Measurements from ENCODE around the gene ASGR1. TPM values are rescaled to one million over a fixed set of nuclear protein-coding genes. Genes with fewer than 3 reads are reported as not detected.

ASGR1 gene
- total and polyA plus RNA-seq, 2 donors (not counting 1 experiment from before 2014, with no cell fraction given): 0.32 to 0.43 TPM

DNA sequence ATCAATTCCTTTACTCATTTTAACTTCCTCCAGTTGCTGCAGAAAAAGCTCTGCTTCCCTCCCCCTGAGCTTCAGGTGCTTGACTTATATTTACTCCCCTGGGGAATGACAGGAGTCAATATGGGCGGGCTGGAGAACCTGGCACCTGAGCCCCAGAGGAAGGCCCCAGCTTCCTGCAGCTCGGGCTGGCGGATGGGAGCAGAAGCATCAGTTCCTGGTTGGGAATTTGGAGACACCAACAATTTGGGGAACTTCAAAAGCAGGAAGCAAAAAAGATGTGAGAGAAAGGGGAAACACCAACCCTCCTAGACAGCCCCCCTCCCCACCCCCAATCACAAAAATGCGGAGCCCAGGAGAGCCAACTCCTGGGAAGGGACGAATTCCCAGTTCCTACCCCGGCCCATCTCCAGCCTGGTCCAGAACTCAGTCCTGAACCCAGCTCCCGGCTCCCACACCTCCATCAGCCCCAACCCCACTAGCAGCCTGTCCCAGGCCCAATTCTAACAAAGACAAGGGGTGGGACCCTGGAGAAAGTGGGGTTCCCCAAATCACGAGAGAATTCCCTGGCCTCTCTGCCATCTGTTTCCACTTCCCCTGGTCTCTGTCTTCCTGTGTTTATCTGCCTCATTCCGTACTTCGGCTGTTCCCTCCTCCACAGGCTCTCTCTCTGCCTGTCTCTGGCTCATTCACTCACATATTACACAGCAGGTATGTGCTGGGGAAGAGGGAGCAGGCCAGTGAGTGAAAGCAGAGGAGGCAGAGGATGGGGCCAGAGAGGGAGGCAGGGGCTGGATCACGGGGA lies 48.3 kb downstream of the ASGR1 start:
- H3K36me3 ChIP-seq (replicated peaks in 1 of 2; ENCODE audit: control extremely low read depth in 1 of 2, control insufficient read depth in 1 of 2, extremely low read depth in 1 of 2, insufficient read depth in 2 of 2, low read length in 1 of 2): no peaks in the 10 kb centered on the region
- H3K4me2 ChIP-seq (replicated peaks; ENCODE audit: low read depth, low read length, poor library complexity, severe bottlenecking): peak overlapping the region; percentile 76
- Mint-ChIP-seq H3K4me3 (peak overlapping the region; percentile 71), H3K27ac (peak overlapping the region; percentile 81), H3K4me1 (peaks cover 35% of the 10 kb centered on the region), H3K9me3 (ENCODE audit: insufficient read depth) (no peaks in the 10 kb centered on the region), H3K27me3 (no peaks in the 10 kb centered on the region)
- TF ChIP-seq, protein P1, sequence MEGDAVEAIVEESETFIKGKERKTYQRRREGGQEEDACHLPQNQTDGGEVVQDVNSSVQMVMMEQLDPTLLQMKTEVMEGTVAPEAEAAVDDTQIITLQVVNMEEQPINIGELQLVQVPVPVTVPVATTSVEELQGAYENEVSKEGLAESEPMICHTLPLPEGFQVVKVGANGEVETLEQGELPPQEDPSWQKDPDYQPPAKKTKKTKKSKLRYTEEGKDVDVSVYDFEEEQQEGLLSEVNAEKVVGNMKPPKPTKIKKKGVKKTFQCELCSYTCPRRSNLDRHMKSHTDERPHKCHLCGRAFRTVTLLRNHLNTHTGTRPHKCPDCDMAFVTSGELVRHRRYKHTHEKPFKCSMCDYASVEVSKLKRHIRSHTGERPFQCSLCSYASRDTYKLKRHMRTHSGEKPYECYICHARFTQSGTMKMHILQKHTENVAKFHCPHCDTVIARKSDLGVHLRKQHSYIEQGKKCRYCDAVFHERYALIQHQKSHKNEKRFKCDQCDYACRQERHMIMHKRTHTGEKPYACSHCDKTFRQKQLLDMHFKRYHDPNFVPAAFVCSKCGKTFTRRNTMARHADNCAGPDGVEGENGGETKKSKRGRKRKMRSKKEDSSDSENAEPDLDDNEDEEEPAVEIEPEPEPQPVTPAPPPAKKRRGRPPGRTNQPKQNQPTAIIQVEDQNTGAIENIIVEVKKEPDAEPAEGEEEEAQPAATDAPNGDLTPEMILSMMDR (IDR thresholded peaks at IDR 0.05): no peak
- no peak for TF ChIP-seq EZH2 (IDR thresholded peaks at IDR 0.05; ENCODE audit: borderline replicate concordance, insufficient read depth, low read depth, low read length, poor library complexity, severe bottlenecking)
- intact Hi-C loops (cut with micrococcal nuclease): loop anchor here (5.0 to 10.0 kb wide), 4 partner anchors 34 to 286 kb away; partner anchors contain the start of genes ASGR1 and YBX2
- H4K20me1 ChIP-seq (ENCODE audit: control insufficient read depth, insufficient read depth, low read length, poor library complexity, severe bottlenecking): no peaks in the 10 kb centered on the region
- DNase-seq (peak; percentile 71), ATAC-seq (ENCODE audit: low read depth) (peak; percentile 22)
- CTCF ChIA-PET: interaction anchor here (0.7 to 11.8 kb wide), 6 partner anchors 76 to 220 kb away, joined by 3 to 584 read pairs (median 3); partner anchors contain the start of gene SLC16A11
- H3K9ac ChIP-seq (ENCODE audit: low read length): peak overlapping the region; percentile 28
- peak overlapping the region; percentile 70 to 98 for H3K27ac ChIP-seq (ENCODE audit: low read length in 2 of 2)
- no peaks in the 10 kb centered on the region for H3K79me2 ChIP-seq (ENCODE audit: control insufficient read depth, insufficient read depth, low read length)
- POLR2A ChIA-PET: interaction anchor here (0.7 kb wide), 1 partner anchor 38 kb away, joined by 4 read pairs; no protein-coding TSS in a partner anchor
- H3K4me1 ChIP-seq (ENCODE audit: control insufficient read depth in 2 of 2, insufficient read depth in 2 of 2, low read length in 2 of 2): peaks cover 41 to 49% of the 10 kb centered on the region in 2 donors
- H3K9me3 ChIP-seq (ENCODE audit: control extremely low read depth in 1 of 3, control insufficient read depth in 2 of 3, insufficient read depth in 1 of 3, low read length in 2 of 3): no peaks in the 10 kb centered on the region
- peaks cover 0 to 5% (median 0%) of the 10 kb centered on the region in 4 experiments for H3K27me3 ChIP-seq (replicated peaks in 1 of 4; ENCODE audit: control extremely low read depth in 1 of 4, control insufficient read depth in 3 of 4, insufficient read depth in 4 of 4, low read length in 3 of 4)
- 10% methylated on average over 8 of the region's 11 CpGs for WGBS (ENCODE audit: insufficient coverage)
- peak overlapping the region in 1 of 5 experiments; percentile 7 for H3K4me3 ChIP-seq (ENCODE audit: control extremely low read depth in 1 of 5, extremely low read depth in 1 of 5, insufficient read depth in 1 of 5, low read depth in 2 of 5, low read length in 4 of 5)
- H2AFZ ChIP-seq (ENCODE audit: insufficient read depth, low read depth, low read length, poor library complexity, severe bottlenecking): no peak overlapping the region

DNA sequence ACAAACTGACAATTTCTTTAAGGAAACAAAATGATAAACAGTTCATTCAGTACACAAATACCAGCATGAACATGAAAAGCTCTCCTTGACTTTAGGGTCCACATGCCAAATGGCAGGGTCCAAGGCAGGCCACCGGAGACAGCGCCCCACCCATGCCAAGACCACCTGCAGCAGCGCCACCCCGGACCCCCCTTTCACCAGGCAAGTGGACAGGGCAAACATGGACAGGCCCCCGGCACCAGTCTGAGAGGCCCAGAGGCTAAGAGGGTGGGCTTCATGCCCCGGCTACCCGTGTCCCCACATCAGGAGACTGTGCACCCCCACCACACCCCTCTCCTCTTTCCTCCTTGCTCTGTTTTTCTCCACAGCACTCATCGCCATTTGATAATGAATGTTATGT lies 49.9 kb downstream of the ASGR1 start:
- Mint-ChIP-seq H3K27me3 (no peaks in the 10 kb centered on the region), H3K4me3 (no peak overlapping the region), H3K27ac (no peak overlapping the region), H3K4me1 (peaks cover 32% of the 10 kb centered on the region), H3K9me3 (ENCODE audit: insufficient read depth) (no peaks in the 10 kb centered on the region)
- no peak for ATAC-seq (ENCODE audit: low read depth)
- no peak overlapping the region for H3K9ac ChIP-seq (ENCODE audit: low read length)
- POLR2A ChIA-PET: no interaction called here
- WGBS (ENCODE audit: insufficient coverage): 98% methylated on average over 5 of the region's 8 CpGs
- no peak for DNase-seq
- no peak overlapping the region for H3K4me2 ChIP-seq (replicated peaks; ENCODE audit: low read depth, low read length, poor library complexity, severe bottlenecking)
- no peak overlapping the region for H3K27ac ChIP-seq (ENCODE audit: low read length in 2 of 2)
- intact Hi-C loops (cut with micrococcal nuclease): no loop called here
- H3K4me1 ChIP-seq (ENCODE audit: control insufficient read depth in 2 of 2, insufficient read depth in 2 of 2, low read length in 2 of 2): peaks cover 41 to 49% of the 10 kb centered on the region in 2 donors
- no peak for TF ChIP-seq EZH2 (IDR thresholded peaks at IDR 0.05; ENCODE audit: borderline replicate concordance, insufficient read depth, low read depth, low read length, poor library complexity, severe bottlenecking)
- TF ChIP-seq, protein P1 (IDR thresholded peaks at IDR 0.05): no peak
- H4K20me1 ChIP-seq (ENCODE audit: control insufficient read depth, insufficient read depth, low read length, poor library complexity, severe bottlenecking): no peaks in the 10 kb centered on the region
- no peaks in the 10 kb centered on the region for H3K36me3 ChIP-seq (replicated peaks in 1 of 2; ENCODE audit: control extremely low read depth in 1 of 2, control insufficient read depth in 1 of 2, extremely low read depth in 1 of 2, insufficient read depth in 2 of 2, low read length in 1 of 2)
- no peak overlapping the region for H2AFZ ChIP-seq (ENCODE audit: insufficient read depth, low read depth, low read length, poor library complexity, severe bottlenecking)
- H3K4me3 ChIP-seq (ENCODE audit: control extremely low read depth in 1 of 5, extremely low read depth in 1 of 5, insufficient read depth in 1 of 5, low read depth in 2 of 5, low read length in 4 of 5): no peak overlapping the region
- H3K9me3 ChIP-seq (ENCODE audit: control extremely low read depth in 1 of 3, control insufficient read depth in 2 of 3, insufficient read depth in 1 of 3, low read length in 2 of 3): no peaks in the 10 kb centered on the region
- CTCF ChIA-PET: interaction anchor here (1.2 to 2.6 kb wide), 3 partner anchors 34 to 83 kb away, joined by 3 to 17 read pairs (median 7); no protein-coding TSS in a partner anchor
- no peaks in the 10 kb centered on the region for H3K79me2 ChIP-seq (ENCODE audit: control insufficient read depth, insufficient read depth, low read length)
- H3K27me3 ChIP-seq (replicated peaks in 1 of 4; ENCODE audit: control extremely low read depth in 1 of 4, control insufficient read depth in 3 of 4, insufficient read depth in 4 of 4, low read length in 3 of 4): peaks cover 0 to 5% (median 0%) of the 10 kb centered on the region in 4 experiments
